ENCODE results near the gene CCBE1.

- TF ChIP-seq POLR2AphosphoS5 (IDR thresholded peaks at IDR 0.05; ENCODE audit: low read depth, low read length) (no peak), TAF1 (IDR thresholded peaks at IDR 0.05; ENCODE audit: borderline replicate concordance, insufficient read depth, low read length) (no peak), REST (IDR thresholded peaks at IDR 0.05; ENCODE audit: insufficient read depth in 1 of 2, low read depth in 2 of 2, low read length in 2 of 2) (no peak), SIN3A (IDR thresholded peaks at IDR 0.05; ENCODE audit: borderline replicate concordance, insufficient read depth, low read length) (no peak)
Observed at GRCh38 chr18:59593291-59593717, 103.9 kb downstream of the CCBE1 start.

Measured in PFSK-1 (cell line).